ENCODE data around the gene PTPRE.

Gene PTPRE

GRCh38 chr10:128096486-128097199 is 189.7 kb downstream of the PTPRE start:
- no peaks in the 10 kb centered on the region for H3K27me3 ChIP-seq (ENCODE audit: insufficient read depth, poor library complexity, severe bottlenecking)
- DNase-seq (ENCODE audit: low read depth in 1 of 2, low spot score in 1 of 2), result no peak
- no peak overlapping the region for H3K4me3 ChIP-seq (replicated peaks; ENCODE audit: insufficient read depth, low read length)
- no peak for TF ChIP-seq GABPA (IDR thresholded peaks at IDR 0.05; ENCODE audit: low read depth)
- no peak for TF ChIP-seq REST (IDR thresholded peaks at IDR 0.05; ENCODE audit: insufficient replicate concordance, low read depth)
- no peak for TF ChIP-seq SPI1 (IDR thresholded peaks at IDR 0.05; ENCODE audit: borderline replicate concordance, low read depth)
- no peak overlapping the region for H3K27ac ChIP-seq (replicated peaks)

GRCh38 chr10:128097783-128098182 is 190.9 kb downstream of the PTPRE start:
- Histone ChIP-seq H3K27ac (replicated peaks) (no peak overlapping the region), H3K27me3 (ENCODE audit: insufficient read depth, poor library complexity, severe bottlenecking) (no peaks in the 10 kb centered on the region), H3K4me3 (replicated peaks; ENCODE audit: insufficient read depth, low read length) (no peak overlapping the region)
- peak; percentile 27; the same call in 1 of the 2 replicates for TF ChIP-seq POLR2AphosphoS5 (IDR thresholded peaks at IDR 0.05; ENCODE audit: low read depth)
- TF ChIP-seq REST (IDR thresholded peaks at IDR 0.05; ENCODE audit: insufficient replicate concordance, low read depth), result no peak
- no peak for DNase-seq (ENCODE audit: low read depth in 1 of 2, low spot score in 1 of 2)

- no peak overlapping the region for H3K4me3 ChIP-seq (replicated peaks; ENCODE audit: insufficient read depth, low read length)
- TF ChIP-seq POLR2AphosphoS5 (IDR thresholded peaks at IDR 0.05; ENCODE audit: low read depth) (no peak), CTCF (IDR thresholded peaks at IDR 0.05; ENCODE audit: insufficient read depth, low read length) (no peak), REST (IDR thresholded peaks at IDR 0.05; ENCODE audit: insufficient replicate concordance, low read depth) (no peak)
- H3K27ac ChIP-seq (replicated peaks), result no peak overlapping the region
- H3K27me3 ChIP-seq (ENCODE audit: insufficient read depth, poor library complexity, severe bottlenecking), result no peaks in the 10 kb centered on the region
- DNase-seq (ENCODE audit: low read depth in 1 of 2, low spot score in 1 of 2), result no peak
Measured at GRCh38 chr10:128098631-128099030, 191.7 kb downstream of the PTPRE start.

- Histone ChIP-seq H3K4me3 (replicated peaks; ENCODE audit: insufficient read depth, low read length) (no peak overlapping the region), H3K27me3 (ENCODE audit: insufficient read depth, poor library complexity, severe bottlenecking) (no peaks in the 10 kb centered on the region), H3K27ac (replicated peaks) (no peak overlapping the region)
- DNase-seq (ENCODE audit: low read depth in 1 of 2, low spot score in 1 of 2), result no peak
- no peak for TF ChIP-seq SPI1 (IDR thresholded peaks at IDR 0.05; ENCODE audit: borderline replicate concordance, low read depth)
- no peak; the same call in 1 of the 2 replicates for TF ChIP-seq POLR2AphosphoS5 (IDR thresholded peaks at IDR 0.05; ENCODE audit: low read depth)
- TF ChIP-seq REST (IDR thresholded peaks at IDR 0.05; ENCODE audit: insufficient replicate concordance, low read depth), result no peak
- TF ChIP-seq CTCF (IDR thresholded peaks at IDR 0.05; ENCODE audit: insufficient read depth, low read length), result no peak
- TF ChIP-seq GABPA (IDR thresholded peaks at IDR 0.05; ENCODE audit: low read depth), result no peak
Measured at GRCh38 chr10:128099901-128100300, 193.0 kb downstream of the PTPRE start.

Measured in HL-60 (cell line).